Epidermal melanocyte (primary cell): ENCODE measurements around the gene NFATC1.

Source experiments
- DNase-seq: peaks from one replicate; pipeline ENCODE4 v3.0.0; 2011; ENCODE audit warnings: low spot score; ENCODE audit not compliant: insufficient read length

NFATC1 gene

GRCh38 chr18:79570266-79571201, 174.8 kb downstream of the NFATC1 start:
- no peak for DNase-seq

- no peak for DNase-seq
Observed at GRCh38 chr18:79571211-79572092, 175.7 kb downstream of the NFATC1 start.

GRCh38 chr18:79572093-79572780, 176.5 kb downstream of the NFATC1 start:
- no peak for DNase-seq

GRCh38 chr18:79572848-79573451, 177.2 kb downstream of the NFATC1 start:
- DNase-seq = no peak

- DNase-seq = no peak
Observed at GRCh38 chr18:79573921-79574491, 178.3 kb downstream of the NFATC1 start.

GRCh38 chr18:79574938-79575525, 179.3 kb downstream of the NFATC1 start:
- no peak for DNase-seq

- DNase-seq = no peak
Observed at GRCh38 chr18:79575891-79576685, 180.4 kb downstream of the NFATC1 start.

- no peak for DNase-seq
Observed at GRCh38 chr18:79576686-79577351, 181.1 kb downstream of the NFATC1 start.

GRCh38 chr18:79577451-79578395, 182.0 kb downstream of the NFATC1 start:
- DNase-seq = no peak

GRCh38 chr18:79578396-79579260, 182.9 kb downstream of the NFATC1 start:
- no peak for DNase-seq
